Thyroid gland (tissue), 4 donors: ENCODE data around the gene TSPAN7. TPM values are rescaled to one million over a fixed set of nuclear protein-coding genes. Genes with fewer than 3 reads are reported as not detected.

Source experiments
- DNase-seq, 2 donors: peaks; one replicate each; pipeline ENCODE4 v3.0.0-alpha.2; 2019
- H3K27ac ChIP-seq, 3 donors: fragments of 200-600 bp; sonication (generic); 1 replicate in 2 of 3; 2 replicates in 1 of 3; pipeline ENCODE4 v1.5.1; 2016 to 2019; ENCODE audit warnings: mild to moderate bottlenecking in 1 of 3, moderate library complexity in 1 of 3
- H3K27me3 ChIP-seq: fragments of 200-600 bp; sonication (generic); one replicate; pipeline ENCODE4 v1.5.1; 2019
- H3K36me3 ChIP-seq, 2 donors: fragments of 200-600 bp; sonication (generic); one replicate each; pipeline ENCODE4 v1.5.1; 2016 to 2019
- H3K4me1 ChIP-seq, 2 donors: fragments of 200-600 bp; sonication (generic); one replicate each; pipeline ENCODE4 v1.5.1; 2017 to 2019
- H3K4me3 ChIP-seq, 3 donors: fragments of 200-600 bp; sonication (generic); replicated peaks in 1 of 3; 1 replicate in 2 of 3; 2 replicates in 1 of 3; pipeline ENCODE4 v1.5.1; 2016; ENCODE audit warnings: mild to moderate bottlenecking in 1 of 3
- H3K9me3 ChIP-seq: fragments of 200-600 bp; sonication (generic); one replicate; pipeline ENCODE4 v1.5.1; 2017
- CTCF ChIP-seq, 6 experiments: fragments of 200-600 bp in 3 of 6; fragments of 450-650 bp in 3 of 6; sonication (generic) in 3 of 6; IDR thresholded peaks; one replicate each; pipeline ENCODE4 v1.5.1; 2016 to 2019; ENCODE audit warnings: antibody characterized with exemption in 6 of 6, mild to moderate bottlenecking in 2 of 6, inconsistent platforms in 1 of 6, moderate library complexity in 1 of 6
- POLR2A ChIP-seq, 2 donors: fragments of 450-650 bp; IDR thresholded peaks; one replicate each; pipeline ENCODE4 v1.6.1; 2017; ENCODE audit warnings: antibody characterized with exemption in 2 of 2, mild to moderate bottlenecking in 2 of 2, moderate library complexity in 1 of 2
- WGBS, 2 donors: methylation state at CpG; one replicate each; pipeline ENCODE4 v1.1.5; 2017; 5-methylcytosine and 5-hydroxymethylcytosine counted together
- intact Hi-C: fragments of 100-400 bp; cut with DNase I; formaldehyde crosslinking; loops from one replicate; pipeline ENCODE4 v1.15.1; 2023
- total RNA-seq, 4 donors: library from RNA; depleted of rRNA; stranded (reverse); fragments of >200 nt; gene quantifications; one replicate each; pipeline ENCODE4 v1.2.3, GENCODE V29; 2016

TSPAN7 gene, protein sequence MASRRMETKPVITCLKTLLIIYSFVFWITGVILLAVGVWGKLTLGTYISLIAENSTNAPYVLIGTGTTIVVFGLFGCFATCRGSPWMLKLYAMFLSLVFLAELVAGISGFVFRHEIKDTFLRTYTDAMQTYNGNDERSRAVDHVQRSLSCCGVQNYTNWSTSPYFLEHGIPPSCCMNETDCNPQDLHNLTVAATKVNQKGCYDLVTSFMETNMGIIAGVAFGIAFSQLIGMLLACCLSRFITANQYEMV
- 10 to 100 TPM; 38.1 to 66.2 (median 55.2) TPM for total RNA-seq

GRCh38 chrX:38561126-38561868 is at the start of gene TSPAN7:
TSPAN7 (plus strand) TSS chrX:38561542; CDS start chrX:38561547, 5 bp downstream.
- peak within 1 kb of the TSS in 2 of 3 donors; percentile 48 to 56 for H3K27ac ChIP-seq
- 0 to 1% methylated on average over 10 of the region's 78 CpGs for WGBS, 2 donors

GRCh38 chrX:38513112-38513742 is 48.1 kb upstream of the TSPAN7 start:
- Histone ChIP-seq H3K4me1 (no peaks in the 10 kb centered on the region), H3K36me3 (no peaks in the 10 kb centered on the region), H3K4me3 (no peak overlapping the region), H3K9me3 (no peaks in the 10 kb centered on the region), H3K27me3 (no peaks in the 10 kb centered on the region), H3K27ac (no peak overlapping the region)
- TF ChIP-seq POLR2A (IDR thresholded peaks at IDR 0.05) (no peak), CTCF (IDR thresholded peaks at IDR 0.05) (no peak)
- 76 to 78% methylated on average over 4 to 5 of the region's 5 CpGs for WGBS, 2 donors
- no peak for DNase-seq
- intact Hi-C loops: no loop called here

More at GRCh38 chrX:38561126-38561868, at the start of gene TSPAN7:
- H3K36me3 ChIP-seq: no peaks in the 10 kb centered on the region
- no peaks in the 10 kb centered on the region for H3K27me3 ChIP-seq
- TF ChIP-seq POLR2A (IDR thresholded peaks at IDR 0.05) (peak in 1 of 2 donors; percentile 43), CTCF (IDR thresholded peaks at IDR 0.05) (no peak)
- intact Hi-C loops: no loop called here
- no peaks in the 10 kb centered on the region for H3K9me3 ChIP-seq
- peak within 1 kb of the TSS; percentile 33 to 53 (median 39) for H3K4me3 ChIP-seq
- peak; percentile 84 for DNase-seq
- peaks cover 0 to 4% of the 10 kb centered on the region in 2 donors for H3K4me1 ChIP-seq

DNA sequence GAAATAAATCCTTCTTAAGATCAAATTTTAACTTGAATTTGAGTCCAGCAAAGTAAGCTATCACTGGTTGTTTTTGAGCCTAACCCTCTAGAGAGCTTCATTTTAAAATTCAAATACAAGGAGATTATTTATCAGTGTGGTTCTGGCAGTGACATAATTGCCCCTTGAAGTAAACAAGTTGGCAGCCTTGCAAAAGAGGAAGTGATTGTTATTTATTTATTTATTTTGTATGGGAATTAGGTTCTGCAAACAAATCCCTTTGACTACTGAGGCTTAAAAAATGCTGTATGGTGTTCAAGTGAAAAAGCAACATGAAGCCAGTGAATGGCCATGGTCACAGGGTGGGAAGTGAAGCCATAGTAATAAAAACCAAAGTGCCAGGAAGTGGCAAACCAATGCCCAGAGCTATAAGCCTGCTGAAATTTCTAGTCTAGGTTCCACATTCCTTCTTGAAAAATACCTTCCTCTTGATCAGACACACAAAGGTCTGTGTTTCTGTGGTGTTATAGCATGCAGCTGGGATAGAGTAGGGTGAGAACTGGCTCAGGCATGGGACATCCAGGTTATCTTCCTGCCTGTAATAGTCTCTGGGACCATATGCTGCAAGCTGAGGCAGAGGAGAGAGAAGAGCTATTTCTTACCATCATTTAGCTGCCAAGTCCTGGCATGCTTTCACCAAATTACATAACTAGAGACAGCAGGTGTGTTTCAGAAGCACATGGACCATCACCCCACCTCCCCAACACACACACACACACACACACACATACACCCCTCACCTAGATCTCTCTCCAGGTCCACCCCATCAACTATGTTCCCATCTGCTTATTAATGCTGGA is 47.1 kb upstream of the TSPAN7 start:
- intact Hi-C loops: no loop called here
- H3K36me3 ChIP-seq: no peaks in the 10 kb centered on the region
- H3K4me1 ChIP-seq: no peaks in the 10 kb centered on the region
- no peaks in the 10 kb centered on the region for H3K27me3 ChIP-seq
- no peak for TF ChIP-seq POLR2A (IDR thresholded peaks at IDR 0.05)
- TF ChIP-seq CTCF (IDR thresholded peaks at IDR 0.05): no peak
- no peaks in the 10 kb centered on the region for H3K9me3 ChIP-seq
- H3K27ac ChIP-seq: no peak overlapping the region
- no peak overlapping the region for H3K4me3 ChIP-seq
- DNase-seq: no peak

- no peak overlapping the region for H3K27ac ChIP-seq
- 92 to 94% methylated on average over 1 of the region's 1 CpG for WGBS, 2 donors
- no peaks in the 10 kb centered on the region for H3K9me3 ChIP-seq
- no peak overlapping the region for H3K4me3 ChIP-seq
- no peaks in the 10 kb centered on the region for H3K36me3 ChIP-seq
- no peak for DNase-seq
- TF ChIP-seq CTCF (IDR thresholded peaks at IDR 0.05): no peak
- H3K4me1 ChIP-seq: no peaks in the 10 kb centered on the region
- H3K27me3 ChIP-seq: no peaks in the 10 kb centered on the region
- intact Hi-C loops: no loop called here
Measured at GRCh38 chrX:38515291-38515690, 46.1 kb upstream of the TSPAN7 start.
